ENCODE data around the gene CCDC92. TPM values are rescaled to one million over a fixed set of nuclear protein-coding genes. Genes with fewer than 3 reads are reported as not detected.
A peak's percentile ranks its signal among the peaks of the same experiment; 100 is the strongest.

Gene CCDC92
- total and polyA plus RNA-seq, 2 donors from 2014 or later, result 39.3 to 41.4 TPM

- peaks cover 0 to 21% (median 18%) of the 10 kb centered on the region in 3 donors for H3K36me3 ChIP-seq (ENCODE audit: control insufficient read depth in 2 of 3, insufficient read depth in 3 of 3, low read length in 3 of 3)
- H3K9ac ChIP-seq (ENCODE audit: low read length in 3 of 3), result no peak overlapping the region
- no peak overlapping the region for H3K27ac ChIP-seq (ENCODE audit: low read depth in 2 of 2, low read length in 2 of 2)
- peaks cover 0 to 3% (median 0%) of the 10 kb centered on the region in 3 donors for H3K4me1 ChIP-seq (ENCODE audit: control insufficient read depth in 2 of 3, insufficient read depth in 2 of 3, low read depth in 1 of 3, low read length in 3 of 3)
- H3K27me3 ChIP-seq (ENCODE audit: control insufficient read depth, insufficient read depth, low read length), result no peaks in the 10 kb centered on the region
- no peaks in the 10 kb centered on the region for H3K9me3 ChIP-seq (ENCODE audit: control insufficient read depth in 2 of 3, insufficient read depth in 1 of 3, low read length in 3 of 3)
- intact Hi-C loops (cut with DNase I), result no loop called here
- FAIRE-seq (no peak), DNase-seq (no peak)
- H3K4me3 ChIP-seq (ENCODE audit: low read length in 3 of 3), result no peak overlapping the region
- TF ChIP-seq CTCF (IDR thresholded peaks at IDR 0.05; ENCODE audit: borderline replicate concordance, extremely low read depth, insufficient read depth), result peak; percentile 11
These were observed 33.8 kb downstream of the CCDC92 start for GRCh38 chr12:123938679-123939480.

- peak in 1 of 5 donors; percentile 53 for DNase-seq
- Histone ChIP-seq H3K4me3 (ENCODE audit: low read length in 3 of 3) (no peak overlapping the region), H3K27me3 (ENCODE audit: control insufficient read depth, insufficient read depth, low read length) (no peaks in the 10 kb centered on the region), H3K4me1 (ENCODE audit: control insufficient read depth in 2 of 3, insufficient read depth in 2 of 3, low read depth in 1 of 3, low read length in 3 of 3) (peaks cover 0 to 3% (median 0%) of the 10 kb centered on the region in 3 donors), H3K36me3 (ENCODE audit: control insufficient read depth in 2 of 3, insufficient read depth in 3 of 3, low read length in 3 of 3) (peaks cover 0 to 20% (median 18%) of the 10 kb centered on the region in 3 donors), H3K9ac (ENCODE audit: low read length in 3 of 3) (no peak overlapping the region), H3K27ac (ENCODE audit: low read depth in 2 of 2, low read length in 2 of 2) (peak overlapping the region in 1 of 2 donors; percentile 20), H3K9me3 (ENCODE audit: control insufficient read depth in 2 of 3, insufficient read depth in 1 of 3, low read length in 3 of 3) (no peaks in the 10 kb centered on the region)
- no peak for FAIRE-seq
- intact Hi-C loops (cut with DNase I), result no loop called here
- TF ChIP-seq CTCF (IDR thresholded peaks at IDR 0.05; ENCODE audit: borderline replicate concordance, extremely low read depth, insufficient read depth), result no peak
These were observed 34.7 kb downstream of the CCDC92 start for GRCh38 chr12:123937707-123938591.

- H3K27me3 ChIP-seq (ENCODE audit: control insufficient read depth, insufficient read depth, low read length), result no peaks in the 10 kb centered on the region
- no peak overlapping the region for H3K4me3 ChIP-seq (ENCODE audit: low read length in 3 of 3)
- peaks cover 0 to 12% (median 11%) of the 10 kb centered on the region in 3 donors for H3K36me3 ChIP-seq (ENCODE audit: control insufficient read depth in 2 of 3, insufficient read depth in 3 of 3, low read length in 3 of 3)
- no peak for FAIRE-seq
- peak overlapping the region in 1 of 2 donors; percentile 20 for H3K27ac ChIP-seq (ENCODE audit: low read depth in 2 of 2, low read length in 2 of 2)
- H3K9ac ChIP-seq (ENCODE audit: low read length in 3 of 3), result no peak overlapping the region
- H3K9me3 ChIP-seq (ENCODE audit: control insufficient read depth in 2 of 3, insufficient read depth in 1 of 3, low read length in 3 of 3), result no peaks in the 10 kb centered on the region
- intact Hi-C loops (cut with DNase I), result no loop called here
- H3K4me1 ChIP-seq (ENCODE audit: control insufficient read depth in 2 of 3, insufficient read depth in 2 of 3, low read depth in 1 of 3, low read length in 3 of 3), result peaks cover 0 to 3% (median 0%) of the 10 kb centered on the region in 3 donors
- TF ChIP-seq CTCF (IDR thresholded peaks at IDR 0.05; ENCODE audit: borderline replicate concordance, extremely low read depth, insufficient read depth), result no peak
- peak in 1 of 5 donors; percentile 55 for DNase-seq
These were observed 35.5 kb downstream of the CCDC92 start for GRCh38 chr12:123936956-123937706.

All from kidney (tissue), 14 donors.